Upper lobe of left lung (tissue), 4 donors: ENCODE measurements around the gene JPT1.

Experiments used
- POLR2A ChIP-seq, 4 donors: fragments of 450-650 bp; IDR thresholded peaks; one replicate each; pipeline ENCODE4 v1.5.1; 2016 to 2017; ENCODE audit warnings: antibody characterized with exemption in 4 of 4, mild to moderate bottlenecking in 2 of 4
- POLR2AphosphoS5 ChIP-seq, 2 donors: sonication (generic); formaldehyde crosslinking; IDR thresholded peaks; one replicate each; pipeline ENCODE4 v1.5.1; 2017; ENCODE audit warnings: antibody characterized with exemption in 2 of 2

- TF ChIP-seq POLR2AphosphoS5 (IDR thresholded peaks at IDR 0.05) (no peak), POLR2A (IDR thresholded peaks at IDR 0.05) (no peak)
These were observed 67.1 kb downstream of the JPT1 start for GRCh38 chr17:75087182-75087557.
